ENCODE measurements around the gene WNT8A. TPM values are rescaled to one million over a fixed set of nuclear protein-coding genes. Genes with fewer than 3 reads are reported as not detected.

Gene WNT8A
- total RNA-seq, 1 donor from 2014 or later, result not detected

DNA sequence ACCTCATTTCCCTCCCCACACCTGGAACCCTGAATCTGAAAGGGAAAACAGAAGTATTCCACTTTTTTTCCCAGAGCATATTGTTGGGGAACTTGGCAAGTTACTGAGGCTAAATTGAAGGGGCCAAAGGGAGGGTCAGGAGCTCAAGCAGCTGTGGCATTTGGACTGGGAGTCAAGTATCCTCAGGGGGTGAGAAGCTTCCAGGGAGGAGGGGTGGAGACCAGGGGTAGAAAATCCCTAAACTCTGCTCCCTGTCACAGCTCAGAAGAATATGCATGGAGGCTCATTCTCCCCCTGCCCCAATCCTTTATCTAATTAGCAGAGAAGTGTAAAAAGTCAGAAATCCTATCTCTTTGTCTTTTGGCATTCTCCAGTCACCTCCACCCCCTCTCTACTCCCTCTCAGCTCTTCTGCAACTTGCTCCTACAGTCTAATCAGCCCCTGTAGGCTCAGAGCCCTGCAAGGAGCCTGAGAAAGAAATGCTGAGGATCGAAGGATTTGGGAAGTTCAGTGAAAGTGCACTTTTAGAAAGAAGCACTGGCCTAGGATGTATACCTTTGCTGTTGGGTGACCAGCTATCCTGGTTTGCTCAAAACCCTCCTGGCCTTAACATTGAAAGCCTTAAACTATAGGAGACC lies 5.7 kb upstream of the WNT8A start:
- H3K4me1 Mint-ChIP-seq, result peaks cover 9% of the 10 kb centered on the region
- H3K27ac Mint-ChIP-seq (ENCODE audit: unreplicated experiment), result peak overlapping the region; percentile 50
- no peak for DNase-seq (ENCODE audit: low read depth, low spot score)
- no peaks in the 10 kb centered on the region for H3K36me3 Mint-ChIP-seq (ENCODE audit: low read depth)
- H3K9me3 Mint-ChIP-seq, result no peaks in the 10 kb centered on the region
- TF ChIP-seq, protein P1, sequence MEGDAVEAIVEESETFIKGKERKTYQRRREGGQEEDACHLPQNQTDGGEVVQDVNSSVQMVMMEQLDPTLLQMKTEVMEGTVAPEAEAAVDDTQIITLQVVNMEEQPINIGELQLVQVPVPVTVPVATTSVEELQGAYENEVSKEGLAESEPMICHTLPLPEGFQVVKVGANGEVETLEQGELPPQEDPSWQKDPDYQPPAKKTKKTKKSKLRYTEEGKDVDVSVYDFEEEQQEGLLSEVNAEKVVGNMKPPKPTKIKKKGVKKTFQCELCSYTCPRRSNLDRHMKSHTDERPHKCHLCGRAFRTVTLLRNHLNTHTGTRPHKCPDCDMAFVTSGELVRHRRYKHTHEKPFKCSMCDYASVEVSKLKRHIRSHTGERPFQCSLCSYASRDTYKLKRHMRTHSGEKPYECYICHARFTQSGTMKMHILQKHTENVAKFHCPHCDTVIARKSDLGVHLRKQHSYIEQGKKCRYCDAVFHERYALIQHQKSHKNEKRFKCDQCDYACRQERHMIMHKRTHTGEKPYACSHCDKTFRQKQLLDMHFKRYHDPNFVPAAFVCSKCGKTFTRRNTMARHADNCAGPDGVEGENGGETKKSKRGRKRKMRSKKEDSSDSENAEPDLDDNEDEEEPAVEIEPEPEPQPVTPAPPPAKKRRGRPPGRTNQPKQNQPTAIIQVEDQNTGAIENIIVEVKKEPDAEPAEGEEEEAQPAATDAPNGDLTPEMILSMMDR (conservative IDR thresholded peaks at IDR 0.05), result no peak
- no peak overlapping the region for H3K4me3 Mint-ChIP-seq
- H3K27me3 Mint-ChIP-seq (ENCODE audit: low read depth), result no peaks in the 10 kb centered on the region

DNA sequence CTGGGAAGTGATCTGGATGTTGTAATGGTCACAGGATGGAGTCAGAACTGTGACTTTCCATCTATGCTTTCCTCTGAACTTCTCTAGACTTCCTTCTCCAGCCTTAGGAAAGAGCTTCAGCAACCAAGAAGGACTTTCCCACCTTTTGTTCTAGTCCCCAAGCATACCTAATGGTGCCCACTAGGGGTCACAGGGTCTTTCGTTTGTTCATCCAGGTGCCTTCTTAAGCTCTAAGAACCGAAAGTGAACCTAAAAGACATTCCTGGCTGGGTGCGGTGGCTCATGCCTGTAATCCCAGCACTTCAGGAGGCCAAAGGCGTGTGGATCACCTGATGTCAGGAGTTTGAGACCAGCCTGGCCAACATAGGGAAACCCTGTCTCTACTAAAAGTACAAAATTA lies 1.8 kb upstream of the WNT8A start:
- H3K27me3 Mint-ChIP-seq (ENCODE audit: low read depth), result no peaks in the 10 kb centered on the region
- H3K4me3 Mint-ChIP-seq, result no peak overlapping the region
- TF ChIP-seq, protein P1 (conservative IDR thresholded peaks at IDR 0.05), result no peak
- H3K27ac Mint-ChIP-seq (ENCODE audit: unreplicated experiment), result no peak overlapping the region
- H3K36me3 Mint-ChIP-seq (ENCODE audit: low read depth), result no peaks in the 10 kb centered on the region
- DNase-seq (ENCODE audit: low read depth, low spot score), result no peak
- no peaks in the 10 kb centered on the region for H3K4me1 Mint-ChIP-seq
- no peaks in the 10 kb centered on the region for H3K9me3 Mint-ChIP-seq

DNA sequence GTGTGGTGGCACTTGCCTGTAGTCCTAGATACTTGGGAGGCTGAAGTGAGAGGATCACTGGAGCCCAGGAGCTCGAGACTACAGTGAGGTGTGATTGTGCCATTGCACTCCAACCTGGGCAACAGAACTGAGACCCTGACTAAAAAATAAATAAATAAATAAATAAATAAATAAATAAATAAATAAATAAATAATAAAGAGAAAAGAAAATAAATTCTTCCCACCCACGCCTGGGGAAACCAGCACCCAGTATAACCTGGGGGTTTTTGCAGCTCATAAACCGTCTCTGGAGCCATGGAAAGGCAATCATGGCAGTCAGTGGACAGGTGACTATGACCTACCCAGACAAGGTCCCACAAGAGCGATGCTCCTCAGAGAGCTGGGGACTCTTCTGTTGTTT lies 7.9 kb downstream of the WNT8A start:
- no peaks in the 10 kb centered on the region for H3K36me3 Mint-ChIP-seq (ENCODE audit: low read depth)
- no peak overlapping the region for H3K27ac Mint-ChIP-seq (ENCODE audit: unreplicated experiment)
- H3K4me1 Mint-ChIP-seq, result no peaks in the 10 kb centered on the region
- no peak overlapping the region for H3K4me3 Mint-ChIP-seq
- DNase-seq (ENCODE audit: low read depth, low spot score), result no peak
- TF ChIP-seq, protein P1 (conservative IDR thresholded peaks at IDR 0.05), result no peak
- H3K9me3 Mint-ChIP-seq, result no peaks in the 10 kb centered on the region
- H3K27me3 Mint-ChIP-seq (ENCODE audit: low read depth), result peaks cover 12% of the 10 kb centered on the region

DNA sequence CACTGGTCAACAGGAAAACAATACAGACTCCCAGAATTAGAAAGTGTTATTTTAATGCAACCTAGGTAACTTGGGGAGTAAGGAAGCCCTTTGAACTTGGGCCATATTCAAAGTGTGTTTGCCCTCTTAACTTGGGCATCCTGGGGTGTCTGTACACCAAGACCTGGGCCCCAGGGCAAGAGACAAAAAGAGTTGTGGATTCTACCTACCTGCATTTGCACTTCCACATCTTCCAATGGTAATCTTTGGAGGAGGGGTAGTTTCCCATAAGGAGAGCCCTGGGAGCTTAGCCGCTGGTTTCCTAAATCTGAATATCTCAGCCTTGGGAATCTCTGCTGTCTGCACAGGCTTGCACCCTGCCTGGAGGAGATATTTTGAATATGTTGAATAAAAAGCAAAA lies 8.5 kb downstream of the WNT8A start:
- peaks cover 12% of the 10 kb centered on the region for H3K27me3 Mint-ChIP-seq (ENCODE audit: low read depth)
- TF ChIP-seq, protein P1 (conservative IDR thresholded peaks at IDR 0.05), result no peak
- H3K4me1 Mint-ChIP-seq, result no peaks in the 10 kb centered on the region
- H3K36me3 Mint-ChIP-seq (ENCODE audit: low read depth), result no peaks in the 10 kb centered on the region
- no peaks in the 10 kb centered on the region for H3K9me3 Mint-ChIP-seq
- no peak overlapping the region for H3K4me3 Mint-ChIP-seq
- H3K27ac Mint-ChIP-seq (ENCODE audit: unreplicated experiment), result no peak overlapping the region
- DNase-seq (ENCODE audit: low read depth, low spot score), result no peak

DNA sequence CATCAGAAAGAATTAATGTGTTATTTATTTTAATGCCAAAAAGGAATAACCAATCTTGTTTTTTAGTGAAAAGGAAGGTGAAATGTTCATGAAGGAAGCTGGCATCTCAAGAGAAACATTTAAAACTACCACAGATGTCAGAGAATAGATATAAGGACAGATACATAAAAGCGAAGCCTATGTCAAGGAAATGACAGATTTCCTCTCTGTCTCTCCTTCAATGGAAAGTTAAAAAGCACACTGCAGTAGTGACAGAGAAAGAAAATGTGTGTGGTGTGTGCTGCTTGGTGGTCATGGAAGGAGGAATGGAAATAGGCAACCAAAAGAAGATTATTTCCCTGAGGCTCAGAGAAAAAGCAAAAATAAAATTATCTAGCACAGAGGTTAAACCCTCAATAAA lies 9.2 kb downstream of the WNT8A start:
- no peaks in the 10 kb centered on the region for H3K4me1 Mint-ChIP-seq
- no peak for DNase-seq (ENCODE audit: low read depth, low spot score)
- no peak overlapping the region for H3K27ac Mint-ChIP-seq (ENCODE audit: unreplicated experiment)
- no peak overlapping the region for H3K4me3 Mint-ChIP-seq
- no peaks in the 10 kb centered on the region for H3K9me3 Mint-ChIP-seq
- no peaks in the 10 kb centered on the region for H3K36me3 Mint-ChIP-seq (ENCODE audit: low read depth)
- TF ChIP-seq, protein P1 (conservative IDR thresholded peaks at IDR 0.05), result no peak
- H3K27me3 Mint-ChIP-seq (ENCODE audit: low read depth), result peaks cover 12% of the 10 kb centered on the region

All from neural crest cell (in vitro differentiated cells).